Stimulated activated CD8-positive, alpha-beta memory T cell treated with anti-CD3 and anti-CD28 coated beads, Interleukin-4, amount 100 ng/mL, for 24 hours (primary cell): ENCODE results near the gene ABLIM1.
A peak's percentile ranks its signal among the peaks of the same experiment; 100 is the strongest.

Experiments
- DNase-seq: peaks from one replicate; pipeline ENCODE4 v3.0.0-alpha.2; 2020; ENCODE audit warnings: low read depth

Gene ABLIM1

DNA sequence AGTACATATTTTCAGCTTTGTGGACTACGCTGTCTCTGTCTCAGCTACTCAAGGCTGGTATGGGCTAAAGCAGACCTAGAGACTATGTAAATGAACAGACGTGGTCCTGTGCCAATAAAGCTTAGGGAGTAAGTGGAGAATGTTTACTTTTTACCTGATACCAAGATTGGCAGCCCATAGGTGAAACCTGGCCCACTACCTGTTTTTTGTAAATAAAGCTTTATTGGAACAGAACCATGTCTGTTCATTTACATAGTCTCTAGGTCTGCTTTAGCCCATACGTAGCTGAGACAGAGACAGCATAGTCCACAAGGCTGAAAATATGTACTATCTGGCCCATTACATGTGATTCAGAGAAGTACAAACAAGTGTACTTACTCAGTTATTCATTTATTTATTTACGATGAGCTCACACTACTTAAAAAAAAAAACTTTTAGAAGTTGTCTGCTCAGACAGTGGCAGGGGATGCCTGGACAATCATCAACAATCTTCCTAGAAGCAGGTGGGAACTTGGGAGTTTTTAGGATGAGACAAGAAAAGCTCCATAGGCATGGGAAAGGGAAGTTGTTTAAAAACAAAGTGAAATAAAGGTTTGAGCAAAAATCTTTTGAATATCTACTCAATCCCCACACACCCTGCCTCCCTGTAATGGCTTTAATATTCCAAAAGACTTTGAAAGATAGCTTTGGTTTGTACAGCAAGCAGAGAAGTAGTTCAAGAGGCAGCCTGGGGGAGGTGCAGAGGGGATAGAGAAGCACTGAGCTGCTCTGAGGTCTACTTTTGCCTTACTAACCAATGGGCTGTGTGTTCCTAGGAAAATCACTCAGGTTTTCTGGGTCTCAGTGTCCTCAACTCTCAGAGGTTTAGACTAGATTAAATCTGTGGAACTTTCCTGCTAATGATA lies 139.4 kb downstream of the ABLIM1 start:
- no peak for DNase-seq

DNA sequence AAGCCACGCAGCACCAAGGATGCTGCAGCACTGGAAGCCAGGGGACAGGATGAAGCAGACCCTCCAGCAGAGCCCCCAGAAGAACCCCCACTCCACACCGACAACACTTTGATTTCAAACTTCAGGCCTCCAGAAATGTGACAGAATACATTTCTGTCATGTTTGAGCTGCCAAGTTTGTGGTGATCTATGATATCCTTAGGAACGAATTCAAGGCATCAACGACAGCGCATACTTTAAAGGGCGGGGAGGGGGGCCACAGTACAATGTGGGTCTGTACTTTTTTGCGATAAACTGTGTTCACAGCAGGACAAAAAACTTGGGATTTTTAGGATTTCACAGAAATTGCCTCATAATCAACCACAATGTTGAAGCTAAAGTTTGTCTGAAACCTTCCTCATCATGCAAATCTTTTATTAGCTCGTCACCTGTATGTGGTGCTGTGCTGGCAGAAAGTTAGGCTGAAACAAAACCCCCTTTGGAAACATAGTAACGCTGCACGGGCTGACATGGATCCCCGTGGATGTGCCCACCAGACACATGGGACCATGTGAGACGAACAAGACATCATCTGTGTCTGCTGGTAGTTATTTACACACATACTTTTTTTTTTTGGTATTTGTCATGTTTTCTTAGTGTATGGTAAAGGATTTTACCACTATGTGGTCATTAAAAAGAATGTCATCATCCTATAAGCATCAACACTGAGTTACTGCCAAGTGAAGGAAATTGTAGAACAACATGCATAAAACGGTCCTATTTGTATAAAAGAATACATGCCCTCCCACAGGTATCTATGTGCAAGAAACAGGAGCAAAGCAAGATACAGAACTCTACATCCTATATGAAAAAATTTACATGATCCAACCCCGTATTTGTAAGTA lies 140.5 kb downstream of the ABLIM1 start:
- DNase-seq = no peak

DNA sequence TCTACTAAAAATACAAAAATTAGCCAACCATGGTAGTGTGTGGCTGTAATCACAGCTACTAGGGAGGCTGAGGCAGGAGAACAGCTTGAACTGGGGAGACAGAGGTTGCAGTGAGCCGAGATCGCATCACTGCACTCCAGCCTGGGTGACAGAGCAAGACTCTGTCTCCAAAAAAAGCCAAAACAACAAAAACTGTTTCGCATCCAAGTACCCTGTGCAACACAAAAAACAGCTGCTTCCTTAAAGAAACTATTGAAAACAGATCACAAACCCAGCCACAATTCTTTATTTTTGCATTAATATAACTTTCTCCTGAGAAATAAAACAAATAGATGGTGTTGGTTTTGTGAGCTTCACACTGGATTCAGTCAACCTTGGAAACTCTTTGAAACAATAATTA lies 141.7 kb downstream of the ABLIM1 start:
- DNase-seq = no peak

DNA sequence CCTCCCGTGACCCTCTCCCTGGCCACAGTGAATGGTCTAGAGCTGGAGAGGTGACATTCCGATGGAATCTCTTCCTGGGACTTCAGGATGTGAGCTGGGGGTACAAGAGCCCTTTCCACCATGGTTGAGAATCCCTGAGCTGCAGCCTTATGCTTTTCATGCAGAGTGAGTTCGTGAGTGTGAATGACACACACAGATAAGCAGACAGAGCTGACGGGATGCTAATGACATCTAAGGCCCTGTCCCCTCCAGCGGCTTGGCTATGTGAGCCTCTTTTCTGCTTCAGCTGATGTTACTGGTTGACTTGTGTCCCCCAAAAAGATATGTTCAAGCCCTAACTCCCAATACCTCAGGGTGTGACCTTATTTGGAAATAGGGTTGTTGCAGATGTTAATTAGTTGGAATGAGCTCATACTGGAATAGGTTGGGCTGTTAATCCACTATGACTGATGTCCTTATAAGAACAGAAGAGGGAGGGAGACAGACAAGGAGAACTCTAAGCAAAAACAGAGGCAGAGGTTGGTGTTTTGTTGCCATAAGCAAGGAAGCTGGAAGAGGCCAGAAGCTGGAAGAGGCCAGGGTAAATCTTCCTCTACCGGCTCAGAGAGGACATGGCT lies 142.7 kb downstream of the ABLIM1 start:
- DNase-seq = no peak

DNA sequence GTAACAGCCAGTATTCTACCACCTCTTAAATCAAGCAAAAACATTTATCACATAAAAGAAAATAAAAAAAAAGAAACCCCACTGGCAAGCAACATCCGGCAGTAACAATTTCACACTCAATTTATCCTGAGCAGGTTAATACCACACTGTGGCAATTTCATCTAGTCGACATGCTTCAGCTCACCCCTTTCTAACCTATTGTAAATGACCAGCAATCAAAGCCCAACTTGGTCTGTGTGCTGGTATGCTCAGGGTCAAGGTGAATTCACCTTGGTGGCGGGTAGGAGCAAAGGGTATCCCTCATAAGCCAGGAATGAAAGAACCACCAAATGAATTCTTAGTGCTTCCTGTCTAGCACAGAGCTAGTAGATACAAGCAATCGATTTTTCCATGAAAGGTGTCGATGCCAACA lies 144.7 kb downstream of the ABLIM1 start:
- no peak for DNase-seq

DNA sequence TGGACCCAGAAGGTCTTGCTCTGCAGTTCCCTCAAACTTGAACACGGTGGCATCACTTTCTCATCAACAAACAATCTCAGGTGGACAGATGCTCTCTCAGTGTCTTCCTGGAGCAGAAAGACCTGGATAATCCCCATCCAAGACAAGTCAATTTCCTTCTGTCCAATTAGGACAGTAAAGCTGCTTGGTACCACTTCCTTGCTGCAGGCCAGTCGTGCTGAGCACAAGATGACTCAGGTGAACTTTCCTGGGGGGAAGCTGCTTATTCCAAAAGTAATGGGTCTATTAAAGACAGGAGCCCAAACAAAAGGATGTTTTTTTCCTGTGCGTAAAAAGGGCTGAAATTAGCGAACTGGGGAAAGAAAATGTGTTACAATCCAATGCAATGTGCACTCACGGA lies 146.2 kb downstream of the ABLIM1 start:
- DNase-seq = no peak

DNA sequence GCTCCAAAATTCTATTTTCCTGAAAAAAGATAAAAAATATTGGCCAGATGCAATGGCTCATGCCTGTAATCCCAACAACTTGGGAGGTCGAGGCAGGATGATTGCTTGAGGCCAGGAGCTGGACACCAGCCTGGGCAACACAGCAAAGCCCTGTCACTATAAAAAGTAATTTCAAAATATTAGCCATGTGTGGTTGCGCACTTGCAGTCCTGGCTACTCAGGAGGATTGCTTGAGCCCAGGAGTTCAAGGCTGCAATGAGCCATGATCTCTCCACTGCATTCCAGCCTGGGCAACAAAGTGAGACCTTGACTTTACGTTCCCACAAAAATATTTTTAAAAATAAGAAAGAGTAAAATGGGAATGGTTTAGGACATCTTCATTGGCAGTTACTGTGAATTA lies 149.7 kb downstream of the ABLIM1 start:
- no peak for DNase-seq

DNA sequence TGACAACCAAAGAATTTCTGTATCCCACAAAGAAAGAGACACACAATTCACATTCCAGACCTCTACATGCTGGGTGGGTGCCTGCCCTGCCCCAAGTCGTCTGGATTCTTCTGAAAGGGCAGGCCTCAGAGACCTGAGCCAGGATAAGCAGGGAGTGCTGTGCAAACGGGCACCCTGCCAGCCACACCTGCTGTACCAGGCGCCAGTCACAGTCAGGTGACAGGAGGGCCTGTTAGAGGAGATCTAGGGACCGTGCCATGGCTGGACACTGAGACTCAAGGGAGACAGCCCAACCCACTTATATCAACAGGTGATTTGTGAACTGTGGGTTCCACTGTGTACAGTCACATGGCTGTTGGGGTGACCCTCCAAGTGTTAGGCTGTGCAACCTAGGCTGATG lies 150.6 kb downstream of the ABLIM1 start:
- no peak for DNase-seq

DNA sequence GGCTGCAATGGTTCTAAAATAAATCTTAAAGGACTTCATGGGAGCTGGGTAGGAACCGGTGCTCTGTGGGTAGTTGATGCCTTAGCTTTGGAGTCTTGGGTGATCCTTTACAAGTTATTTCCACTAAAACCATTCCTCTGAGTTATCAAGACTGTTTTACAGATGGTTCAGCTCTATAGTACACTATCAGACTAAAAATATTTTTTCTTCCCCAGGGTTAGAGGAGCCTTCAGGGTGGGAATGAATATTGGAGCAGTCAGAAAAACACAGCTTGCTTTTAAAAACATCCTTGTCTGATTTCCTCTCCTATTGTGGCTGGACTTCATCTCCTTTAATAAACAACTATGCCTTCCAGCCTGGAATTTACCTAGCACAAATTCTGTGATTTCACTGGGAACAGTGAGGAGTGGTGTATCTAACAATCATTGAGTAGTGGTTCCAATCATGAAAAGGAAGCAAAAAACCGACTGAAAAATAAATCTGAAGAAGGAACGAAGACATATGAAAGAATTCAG lies 151.1 kb downstream of the ABLIM1 start:
- no peak for DNase-seq

DNA sequence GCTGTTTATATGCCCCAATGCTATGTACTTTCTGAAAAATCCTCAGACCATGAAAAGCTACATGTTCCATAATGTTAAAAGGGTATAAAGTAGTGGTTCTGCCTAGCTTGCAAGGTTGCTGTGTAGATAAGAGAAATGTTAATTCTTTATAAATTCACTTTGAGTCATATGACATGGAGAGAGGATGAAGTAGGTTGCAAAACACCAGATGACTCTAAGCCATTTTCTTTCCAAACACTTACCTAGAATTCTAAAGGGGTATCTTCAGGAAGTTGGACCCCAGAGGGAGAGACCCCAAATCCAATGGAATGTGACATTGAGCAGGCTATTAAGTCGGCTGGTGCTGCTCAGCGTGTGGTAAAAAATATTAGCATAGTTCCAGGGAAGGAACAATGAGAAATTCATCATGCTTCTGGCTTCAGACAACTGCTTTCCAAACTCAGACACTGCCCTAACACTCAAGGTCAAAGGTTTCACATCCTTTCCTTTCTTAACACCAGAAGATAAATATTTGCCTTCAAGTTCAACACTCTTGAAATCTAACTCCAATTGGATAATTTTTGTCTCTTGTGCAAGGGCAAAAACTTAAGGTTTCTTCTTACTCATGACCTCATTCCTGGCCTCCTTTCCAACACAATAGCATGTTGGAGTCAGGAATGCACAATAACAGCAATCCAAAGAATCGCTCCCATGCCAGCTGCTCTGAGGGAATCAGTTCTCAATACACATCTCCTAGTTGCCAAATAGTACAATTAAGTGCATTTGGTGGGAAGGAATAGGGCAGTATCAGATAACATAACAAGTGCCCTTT lies 153.1 kb downstream of the ABLIM1 start:
- DNase-seq = no peak

DNA sequence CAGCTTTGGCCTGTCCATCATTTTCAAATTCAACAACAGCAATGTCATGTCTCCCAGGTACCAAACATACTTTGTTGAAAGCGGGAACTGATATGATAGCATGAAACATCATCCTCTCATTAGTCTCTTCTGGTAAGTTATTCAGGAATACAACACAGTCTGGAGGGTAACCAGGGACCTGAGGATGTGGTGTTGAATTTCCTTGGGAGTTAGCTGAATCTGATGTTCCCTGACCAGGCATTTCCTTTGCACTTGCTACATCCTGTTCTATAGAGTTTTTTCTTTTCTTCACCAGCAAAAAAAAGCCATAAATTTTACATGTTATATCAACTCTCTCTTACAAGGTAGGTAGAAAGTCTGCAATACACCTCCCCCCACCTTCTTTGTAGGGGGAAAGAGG lies 156.0 kb downstream of the ABLIM1 start:
- DNase-seq = no peak

DNA sequence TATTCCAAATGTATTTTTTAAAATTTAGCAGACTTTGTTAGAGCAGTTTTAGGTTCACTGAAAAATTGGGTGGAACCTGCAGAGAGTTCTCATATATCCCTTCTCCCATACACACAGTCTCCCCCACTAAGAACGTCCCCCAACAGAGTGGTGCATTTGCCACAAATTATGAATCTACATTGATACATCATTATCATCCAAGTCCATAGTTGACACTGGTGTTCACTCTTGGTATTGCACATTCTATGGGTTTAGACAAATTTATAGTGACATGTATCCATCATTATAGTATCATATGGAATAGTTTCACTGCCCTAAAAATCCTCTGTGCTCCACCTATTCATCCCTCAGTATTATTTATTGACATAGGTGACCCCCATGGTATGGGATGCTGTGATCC lies 156.4 kb downstream of the ABLIM1 start:
- no peak for DNase-seq

DNA sequence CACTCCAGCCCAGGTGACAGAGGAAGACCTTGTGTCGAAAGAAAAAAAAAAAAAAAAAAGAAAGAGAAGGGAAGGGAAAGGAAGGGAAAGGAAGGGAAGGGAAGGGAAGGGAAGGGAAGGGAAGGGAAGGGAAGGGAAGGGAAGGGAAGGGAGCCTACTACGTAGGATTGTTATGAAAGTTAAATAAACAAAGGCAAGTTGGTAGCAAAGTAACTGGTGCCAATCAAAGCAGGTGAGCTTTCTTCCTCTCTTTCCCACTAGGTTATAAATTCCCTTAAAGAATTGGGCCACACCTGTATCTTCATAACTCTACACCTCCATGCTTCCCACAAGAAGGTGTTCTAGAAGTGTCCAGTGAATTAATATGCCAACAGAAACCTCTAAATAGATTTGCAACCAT lies 157.4 kb downstream of the ABLIM1 start:
- DNase-seq = no peak

DNA sequence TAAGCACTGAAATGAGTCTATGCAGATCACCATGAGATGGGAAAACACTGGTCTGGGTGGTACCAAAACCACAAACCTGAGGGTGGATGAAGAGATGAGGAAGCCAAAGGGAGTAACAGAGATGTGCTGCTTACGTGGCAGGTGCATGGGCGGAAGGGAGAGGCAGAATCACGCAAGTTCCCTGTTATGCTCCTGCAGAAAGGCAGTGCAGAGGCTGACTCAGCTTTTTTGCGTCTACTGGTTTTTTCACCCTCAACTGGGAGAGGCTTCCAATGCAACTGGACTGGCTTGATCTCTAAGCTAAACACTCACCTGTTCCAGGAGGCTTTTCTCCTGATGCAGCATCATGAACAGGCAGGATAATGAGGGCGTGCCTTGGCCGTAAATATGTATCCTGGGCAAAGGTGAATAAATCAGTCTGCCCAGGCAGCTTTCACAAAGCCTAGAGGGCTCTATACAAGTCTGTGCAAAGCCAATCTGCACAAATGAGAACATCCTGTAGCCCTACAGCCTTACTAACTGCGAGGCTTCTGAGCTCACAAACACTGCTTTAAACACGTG lies 158.4 kb downstream of the ABLIM1 start:
- DNase-seq = peak; percentile 62

DNA sequence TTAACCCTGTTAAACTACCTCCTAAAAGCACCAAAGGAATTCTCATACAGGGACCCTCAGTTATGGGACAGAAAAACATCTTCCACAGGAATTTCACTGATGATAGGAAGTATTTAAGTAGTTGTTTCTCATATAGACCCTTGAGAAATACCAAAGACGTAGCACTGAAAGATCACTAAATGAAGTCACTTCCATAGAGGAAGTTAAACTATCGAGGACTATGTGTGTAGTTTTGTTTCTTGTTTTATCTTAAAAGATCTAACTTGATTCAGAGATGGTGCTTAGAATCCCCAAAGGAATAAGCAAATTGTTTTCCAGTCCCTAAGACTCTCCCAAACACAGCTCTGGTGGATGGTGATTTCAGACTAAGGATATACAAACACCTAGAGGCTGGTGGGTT lies 159.0 kb downstream of the ABLIM1 start:
- DNase-seq = no peak

DNA sequence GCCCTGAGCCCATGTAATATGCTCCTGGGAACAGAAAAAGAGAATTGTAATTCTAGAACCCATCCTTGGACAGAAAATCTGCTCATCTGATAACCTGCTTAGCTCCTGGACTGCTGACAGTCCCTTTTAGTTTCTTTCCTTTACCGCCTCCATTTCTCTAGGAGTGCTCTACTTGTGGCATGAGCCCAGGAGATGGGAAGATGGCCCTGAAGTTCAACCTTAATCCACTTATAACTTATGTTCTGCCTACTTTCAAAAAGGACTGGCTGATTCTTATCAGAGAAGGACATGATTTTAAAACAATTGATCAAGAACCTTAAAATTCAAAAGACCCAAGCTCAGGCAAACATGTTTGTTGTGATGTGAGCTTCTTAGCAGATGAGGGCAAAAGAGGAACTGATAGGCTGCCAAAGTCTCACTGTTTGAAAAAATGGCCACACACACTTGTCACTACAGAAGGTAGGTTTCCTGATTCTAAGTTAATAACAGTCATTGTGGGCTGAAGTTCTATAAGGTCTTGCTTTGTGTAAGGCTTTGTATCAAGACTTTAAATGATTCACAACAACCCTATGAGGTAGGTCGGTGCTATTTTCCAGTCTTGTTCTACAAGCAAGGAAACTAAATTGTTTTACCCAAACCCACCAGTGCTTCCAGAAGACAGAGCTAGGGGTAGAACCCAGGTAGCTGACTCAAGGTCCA lies 159.5 kb downstream of the ABLIM1 start:
- no peak for DNase-seq

DNA sequence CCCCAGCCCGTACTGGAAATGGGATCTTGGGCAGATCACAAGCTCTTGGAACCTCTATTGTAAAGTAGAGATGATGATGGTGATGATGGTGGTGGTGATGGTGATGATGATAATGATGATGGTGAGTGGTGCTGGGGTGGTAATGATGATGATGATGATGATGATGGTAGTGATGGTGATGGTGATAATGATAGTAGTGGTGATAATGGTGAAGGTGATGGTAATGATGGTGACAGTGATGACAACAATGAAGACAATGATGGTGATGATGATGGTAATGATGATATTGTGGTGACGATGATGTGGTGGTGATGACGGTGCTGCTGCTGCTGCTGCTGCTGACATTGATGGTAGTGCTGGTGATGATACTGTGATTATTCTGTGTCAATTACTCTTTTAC lies 162.8 kb downstream of the ABLIM1 start:
- no peak for DNase-seq

DNA sequence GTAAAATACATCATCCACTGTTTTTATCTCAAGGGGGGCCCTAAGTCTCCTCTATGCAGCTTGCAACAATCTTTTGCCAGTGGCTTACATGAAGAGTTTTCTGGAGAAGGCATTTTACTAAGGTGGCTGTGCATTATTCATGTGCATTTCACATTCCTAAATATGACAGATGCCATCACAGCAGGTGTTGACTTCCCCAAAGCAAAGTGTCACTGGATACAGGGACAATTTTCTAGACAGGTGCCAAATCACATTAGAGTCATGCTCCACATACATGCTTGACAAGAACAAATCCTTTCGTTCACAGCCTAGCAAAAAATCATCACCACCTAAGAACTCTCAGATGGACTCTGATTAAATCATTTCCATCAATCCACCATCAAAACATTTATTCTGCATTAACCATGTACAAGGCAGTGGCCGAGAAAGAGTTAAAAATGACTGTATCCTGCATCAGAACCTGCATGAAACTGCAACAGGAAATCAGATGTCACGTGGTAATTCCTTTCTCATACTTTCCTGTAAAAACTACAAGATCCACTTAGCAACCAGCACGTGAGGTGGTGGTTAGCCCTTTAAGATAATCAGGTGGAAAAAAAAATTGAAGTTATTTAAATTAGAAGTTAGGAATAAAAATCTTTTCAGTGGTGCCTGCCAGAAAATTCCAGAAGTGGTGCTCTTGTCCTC lies 165.6 kb downstream of the ABLIM1 start:
- DNase-seq = no peak

DNA sequence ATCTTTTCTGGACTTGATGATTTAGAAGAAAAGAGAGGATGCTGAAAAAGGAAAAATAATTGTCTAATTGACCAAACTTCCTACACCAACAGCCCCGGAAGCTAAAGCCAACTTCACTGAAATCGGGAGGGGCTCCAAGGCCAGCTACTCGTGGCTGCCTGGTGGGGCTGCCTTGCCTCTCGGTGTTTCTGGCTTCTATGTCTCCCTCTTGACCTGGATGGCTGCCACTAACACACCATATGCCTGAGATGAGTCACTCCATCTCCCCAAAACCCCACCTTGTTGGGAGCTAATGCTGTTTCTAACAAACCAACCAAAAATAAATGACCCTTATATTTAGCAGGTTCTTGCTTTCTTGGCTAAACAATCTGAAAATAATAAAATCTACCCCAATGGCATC lies 166.1 kb downstream of the ABLIM1 start:
- DNase-seq = no peak

DNA sequence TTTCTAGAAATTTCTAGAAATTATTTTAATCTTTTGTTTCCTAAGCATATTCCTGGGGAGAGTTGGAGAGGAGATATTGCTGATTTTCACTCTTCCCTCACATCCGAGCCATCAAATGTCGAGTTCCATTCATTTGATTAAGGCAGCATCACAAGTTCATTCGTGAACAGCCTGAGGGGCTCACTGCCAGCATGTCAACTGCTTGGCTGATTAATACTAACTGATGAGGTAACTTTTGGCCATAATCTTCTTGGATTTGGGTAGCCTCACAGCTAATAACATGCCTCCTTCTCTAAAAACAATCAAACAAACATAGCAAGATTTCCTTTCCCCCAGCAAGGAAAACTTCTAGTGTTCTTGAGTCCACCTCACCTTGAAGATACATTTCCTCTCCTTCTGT lies 166.7 kb downstream of the ABLIM1 start:
- no peak for DNase-seq
